Keratinocyte (primary cell): ENCODE results near the gene ANTXR2. TPM values are rescaled to one million over a fixed set of nuclear protein-coding genes. Genes with fewer than 3 reads are reported as not detected.

Source experiments
- DNase-seq: peaks from one replicate; pipeline ENCODE4 v3.0.0-alpha.2; 2011; ENCODE audit warnings: low read depth, missing footprints, low spot score
- FAIRE-seq: peaks from 2 replicates; lab custom pipeline; 2011; peaks lifted over from hg19 to GRCh38; lab: Jason Lieb, UNC
- H2AFZ ChIP-seq: 2 replicates; pipeline ENCODE4 v1.6.0; 2012; ENCODE audit warnings: low read length, control low read depth, inconsistent platforms; ENCODE audit not compliant: control insufficient read depth
- H3K27ac ChIP-seq: 2 replicates; pipeline ENCODE4 v1.5.1; 2011; ENCODE audit warnings: low read length; ENCODE audit not compliant: control insufficient read depth, insufficient read depth
- H3K27me3 ChIP-seq: 3 replicates; pipeline ENCODE4 v1.6.0; 2011; ENCODE audit warnings: low read length; ENCODE audit not compliant: control insufficient read depth, insufficient read depth; ENCODE audit errors: extremely low read depth
- H3K36me3 ChIP-seq, 2 experiments: 2 replicates in 1 of 2; 3 replicates in 1 of 2; pipeline ENCODE4 v1.5.1; 2011; ENCODE audit warnings: low read length in 2 of 2, mild to moderate bottlenecking in 1 of 2; ENCODE audit not compliant: control insufficient read depth in 2 of 2, insufficient read depth in 2 of 2; ENCODE audit errors: extremely low read depth in 1 of 2
- H3K4me1 ChIP-seq: 3 replicates; pipeline ENCODE4 v1.5.1; 2011; ENCODE audit warnings: low read length; ENCODE audit not compliant: control insufficient read depth, insufficient read depth; ENCODE audit errors: extremely low read depth
- H3K4me2 ChIP-seq: 3 replicates; pipeline ENCODE4 v1.6.0; 2011; ENCODE audit warnings: low read depth, low read length; ENCODE audit not compliant: control insufficient read depth, insufficient read depth; ENCODE audit errors: extremely low read depth
- H3K4me3 ChIP-seq, 3 experiments: fragments of 200-600 bp in 1 of 3; sonication (generic) in 1 of 3; 2 replicates in 2 of 3; 3 replicates in 1 of 3; pipeline ENCODE4 v1.5.1; 2011 to 2016; ENCODE audit warnings: low read length in 3 of 3, mild to moderate bottlenecking in 3 of 3, control low read depth in 2 of 3, inconsistent platforms in 1 of 3, low read depth in 1 of 3, mixed read lengths in 1 of 3, mixed run types in 1 of 3, moderate library complexity in 1 of 3; ENCODE audit not compliant: control insufficient read depth in 2 of 3, insufficient read depth in 2 of 3; ENCODE audit errors: extremely low read depth in 1 of 3
- H3K79me2 ChIP-seq: 2 replicates; pipeline ENCODE4 v1.6.0; 2012; ENCODE audit warnings: low read length; ENCODE audit not compliant: control insufficient read depth, insufficient read depth
- H3K9ac ChIP-seq: 3 replicates; pipeline ENCODE4 v1.6.0; 2011; ENCODE audit warnings: low read length; ENCODE audit not compliant: control insufficient read depth, insufficient read depth; ENCODE audit errors: extremely low read depth
- H3K9me1 ChIP-seq: 3 replicates; pipeline ENCODE4 v1.6.0; 2011; ENCODE audit warnings: low read length; ENCODE audit not compliant: control insufficient read depth, insufficient read depth; ENCODE audit errors: extremely low read depth
- H3K9me3 ChIP-seq: 2 replicates; pipeline ENCODE4 v1.5.1; 2012; ENCODE audit warnings: low read depth, low read length; ENCODE audit not compliant: control insufficient read depth
- H4K20me1 ChIP-seq: 3 replicates; pipeline ENCODE4 v1.6.0; 2011; ENCODE audit warnings: low read length; ENCODE audit not compliant: control insufficient read depth, insufficient read depth; ENCODE audit errors: extremely low read depth
- CTCF ChIP-seq, 3 experiments: IDR thresholded peaks in 1 of 3; conservative IDR thresholded peaks in 1 of 3; optimal IDR thresholded peaks in 1 of 3; 2 replicates in 2 of 3; 3 replicates in 1 of 3; pipeline versions ENCODE3 to v1.5.1; 2011; ENCODE audit warnings: low read length in 3 of 3, mild to moderate bottlenecking in 3 of 3, moderate library complexity in 2 of 3, control low read depth in 1 of 3, inconsistent platforms in 1 of 3; ENCODE audit not compliant: insufficient read depth in 2 of 3; ENCODE audit errors: extremely low read depth in 1 of 3
- EZH2 ChIP-seq: IDR thresholded peaks from one replicate; pipeline ENCODE4 v1.6.1; 2012; ENCODE audit warnings: inconsistent platforms, mild to moderate bottlenecking, low read length, moderate library complexity
- dilution Hi-C: fragments of 300-500 bp; cut with MboI; formaldehyde crosslinking; loops from one replicate; pipeline ENCODE4 v1.7.0; 2020; ENCODE audit warnings: low sequenced_read_pairs; ENCODE audit not compliant: extremely low pct_ligation_motif_present
- polyA plus RNA-seq, 5 experiments: library from polyadenylated mRNA; depleted of rRNA in 3 of 5; stranded (reverse) in 3 of 5; stranded (forward) in 1 of 5; unstranded in 1 of 5; fragments of >200 nt; gene quantifications; 1 replicate in 1 of 5; 2 replicates in 3 of 5; 3 replicates in 1 of 5; pipeline versions ENCODE4 v1.2.1 to v1.2.3, GENCODE V29; 2011 to 2012; ENCODE audit warnings: missing spikeins in 2 of 5, low read depth in 1 of 5, low replicate concordance in 1 of 5

Gene ANTXR2
- polyA plus RNA-seq, 1 donor (not counting 4 experiments of a cell fraction or from before 2014, with no cell fraction given) = 89.1 TPM

- H3K27ac ChIP-seq = peak overlapping the region; percentile 38
- no peak overlapping the region for H2AFZ ChIP-seq
- H3K36me3 ChIP-seq = no peaks in the 10 kb centered on the region
- H3K9ac ChIP-seq = no peak overlapping the region
- H4K20me1 ChIP-seq = no peaks in the 10 kb centered on the region
- H3K9me3 ChIP-seq = no peaks in the 10 kb centered on the region
- no peak overlapping the region for H3K4me3 ChIP-seq
- H3K4me2 ChIP-seq = no peak overlapping the region
- FAIRE-seq (no peak), DNase-seq (no peak)
- peaks cover 13% of the 10 kb centered on the region for H3K79me2 ChIP-seq
- no peaks in the 10 kb centered on the region for H3K27me3 ChIP-seq
- H3K9me1 ChIP-seq = no peaks in the 10 kb centered on the region
- TF ChIP-seq EZH2 (no peak), CTCF (optimal IDR thresholded peaks at IDR 0.05 in 1 of 3, IDR thresholded peaks at IDR 0.05 in 1 of 3, conservative IDR thresholded peaks at IDR 0.05 in 1 of 3; ENCODE audit: extremely low read depth in 1 of 3, insufficient read depth in 2 of 3, low read length in 3 of 3) (no peak)
- dilution Hi-C loops = no loop called here
- H3K4me1 ChIP-seq = peaks cover 57% of the 10 kb centered on the region
Observed at GRCh38 chr4:80076681-80077080, 3.7 kb upstream of the ANTXR2 start.

GRCh38 chr4:80075995-80076675 is 3.1 kb upstream of the ANTXR2 start:
- no peaks in the 10 kb centered on the region for H3K9me3 ChIP-seq
- H3K27ac ChIP-seq = peak overlapping the region; percentile 38
- H3K27me3 ChIP-seq = no peaks in the 10 kb centered on the region
- H2AFZ ChIP-seq = no peak overlapping the region
- peak; percentile 13 for FAIRE-seq
- dilution Hi-C loops = no loop called here
- no peaks in the 10 kb centered on the region for H3K9me1 ChIP-seq
- H4K20me1 ChIP-seq = no peaks in the 10 kb centered on the region
- H3K4me2 ChIP-seq = no peak overlapping the region
- H3K4me1 ChIP-seq = peaks cover 52% of the 10 kb centered on the region
- no peak overlapping the region for H3K4me3 ChIP-seq
- no peaks in the 10 kb centered on the region for H3K36me3 ChIP-seq
- H3K9ac ChIP-seq = no peak overlapping the region
- TF ChIP-seq EZH2 (no peak), CTCF (optimal IDR thresholded peaks at IDR 0.05 in 1 of 3, IDR thresholded peaks at IDR 0.05 in 1 of 3, conservative IDR thresholded peaks at IDR 0.05 in 1 of 3; ENCODE audit: extremely low read depth in 1 of 3, insufficient read depth in 2 of 3, low read length in 3 of 3) (no peak)
- no peak for DNase-seq
- peaks cover 18% of the 10 kb centered on the region for H3K79me2 ChIP-seq
